ENCODE results near the gene SSTR3. TPM values are rescaled to one million over a fixed set of nuclear protein-coding genes. Genes with fewer than 3 reads are reported as not detected.
A peak's percentile ranks its signal among the peaks of the same experiment; 100 is the strongest.

The SSTR3 gene
- total RNA-seq, 2 donors from 2014 or later, result 0.11 to 0.20 TPM

GRCh38 chr22:37232140-37232998 is 20.1 kb upstream of the SSTR3 start:
- H3K27me3 ChIP-seq (ENCODE audit: control insufficient read depth, insufficient read depth, low read length, poor library complexity, severe bottlenecking), result no peaks in the 10 kb centered on the region
- no peak overlapping the region for H3K27ac ChIP-seq (ENCODE audit: low read depth, low read length)
- H3K36me3 Mint-ChIP-seq (ENCODE audit: low read depth), result no peaks in the 10 kb centered on the region
- no peaks in the 10 kb centered on the region for H3K36me3 ChIP-seq (ENCODE audit: control insufficient read depth, insufficient read depth, low read length)
- peak; percentile 38 for DNase-seq
- peaks cover 2% of the 10 kb centered on the region for H3K4me1 Mint-ChIP-seq
- H3K9me3 ChIP-seq (ENCODE audit: control insufficient read depth, low read length), result no peaks in the 10 kb centered on the region
- no peaks in the 10 kb centered on the region for H3K27me3 Mint-ChIP-seq (ENCODE audit: insufficient read depth)
- H3K9me3 Mint-ChIP-seq, result no peaks in the 10 kb centered on the region
- no peak overlapping the region for H3K4me3 Mint-ChIP-seq
- 88% methylated on average over 9 to 15 of the region's 15 CpGs for WGBS, 2 experiments (ENCODE audit: insufficient coverage in 1 of 2, insufficient read length in 1 of 2)
- H3K4me1 ChIP-seq (ENCODE audit: control insufficient read depth, insufficient read depth, low read length), result no peaks in the 10 kb centered on the region
- no peak for TF ChIP-seq CTCF (conservative IDR thresholded peaks at IDR 0.05)
- H3K4me3 ChIP-seq (ENCODE audit: low read length), result no peak overlapping the region
- H3K27ac Mint-ChIP-seq, result no peak overlapping the region
- no peak overlapping the region for H3K9ac ChIP-seq (ENCODE audit: extremely low read depth, low read length, poor library complexity, severe bottlenecking)

- Histone ChIP-seq H3K4me3 (ENCODE audit: low read length) (no peak overlapping the region), H3K27me3 (ENCODE audit: control insufficient read depth, insufficient read depth, low read length, poor library complexity, severe bottlenecking) (no peaks in the 10 kb centered on the region), H3K9ac (ENCODE audit: extremely low read depth, low read length, poor library complexity, severe bottlenecking) (no peak overlapping the region), H3K9me3 (ENCODE audit: control insufficient read depth, low read length) (no peaks in the 10 kb centered on the region), H3K36me3 (ENCODE audit: control insufficient read depth, insufficient read depth, low read length) (no peaks in the 10 kb centered on the region), H3K4me1 (ENCODE audit: control insufficient read depth, insufficient read depth, low read length) (no peaks in the 10 kb centered on the region), H3K27ac (ENCODE audit: low read depth, low read length) (no peak overlapping the region)
- Mint-ChIP-seq H3K27ac (no peak overlapping the region), H3K4me3 (no peak overlapping the region), H3K27me3 (ENCODE audit: insufficient read depth) (no peaks in the 10 kb centered on the region), H3K4me1 (no peaks in the 10 kb centered on the region), H3K9me3 (no peaks in the 10 kb centered on the region), H3K36me3 (ENCODE audit: low read depth) (no peaks in the 10 kb centered on the region)
- no peak for TF ChIP-seq CTCF (conservative IDR thresholded peaks at IDR 0.05)
- WGBS, 2 experiments (ENCODE audit: insufficient coverage in 1 of 2, insufficient read length in 1 of 2), result 86 to 92% methylated on average over 11 to 21 of the region's 21 CpGs
- DNase-seq, result peak; percentile 24
Measured at GRCh38 chr22:37231406-37232139, 19.3 kb upstream of the SSTR3 start.

- H3K4me1 ChIP-seq (ENCODE audit: control insufficient read depth, insufficient read depth, low read length), result no peaks in the 10 kb centered on the region
- no peaks in the 10 kb centered on the region for H3K9me3 ChIP-seq (ENCODE audit: control insufficient read depth, low read length)
- peak; percentile 38 for DNase-seq
- no peak overlapping the region for H3K4me3 Mint-ChIP-seq
- no peak for TF ChIP-seq CTCF (conservative IDR thresholded peaks at IDR 0.05)
- H3K36me3 ChIP-seq (ENCODE audit: control insufficient read depth, insufficient read depth, low read length), result no peaks in the 10 kb centered on the region
- no peaks in the 10 kb centered on the region for H3K4me1 Mint-ChIP-seq
- H3K27ac ChIP-seq (ENCODE audit: low read depth, low read length), result no peak overlapping the region
- 87% methylated on average over 8 to 14 of the region's 14 CpGs for WGBS, 2 experiments (ENCODE audit: insufficient coverage in 1 of 2, insufficient read length in 1 of 2)
- no peaks in the 10 kb centered on the region for H3K36me3 Mint-ChIP-seq (ENCODE audit: low read depth)
- H3K27ac Mint-ChIP-seq, result no peak overlapping the region
- H3K27me3 ChIP-seq (ENCODE audit: control insufficient read depth, insufficient read depth, low read length, poor library complexity, severe bottlenecking), result no peaks in the 10 kb centered on the region
- H3K4me3 ChIP-seq (ENCODE audit: low read length), result no peak overlapping the region
- H3K9me3 Mint-ChIP-seq, result no peaks in the 10 kb centered on the region
- H3K9ac ChIP-seq (ENCODE audit: extremely low read depth, low read length, poor library complexity, severe bottlenecking), result no peak overlapping the region
- no peaks in the 10 kb centered on the region for H3K27me3 Mint-ChIP-seq (ENCODE audit: insufficient read depth)
Measured at GRCh38 chr22:37230673-37231405, 18.6 kb upstream of the SSTR3 start.

Data from endodermal cell (in vitro differentiated cells).